Measurements from ENCODE around the gene CLEC3A.

CLEC3A gene

GRCh38 chr16:78072275-78072674 is 49.9 kb downstream of the CLEC3A start (continued):
- no peak for TF ChIP-seq ZNF24 (tag by site-specific recombination; IDR thresholded peaks at IDR 0.05)
- TF ChIP-seq ZNF530 (tag by site-specific recombination; IDR thresholded peaks at IDR 0.05; ENCODE audit: low read depth), result no peak
- TF ChIP-seq KLF17 (tag by site-specific recombination; IDR thresholded peaks at IDR 0.05), result no peak
- no peak for TF ChIP-seq ZNF174 (tag by site-specific recombination; IDR thresholded peaks at IDR 0.05)
- TF ChIP-seq YY2 (tag by site-specific recombination; IDR thresholded peaks at IDR 0.05), result no peak
- no peak for TF ChIP-seq ZNF132 (tag by site-specific recombination; IDR thresholded peaks at IDR 0.05; ENCODE audit: borderline replicate concordance)
- TF ChIP-seq KLF8 (tag by site-specific recombination; IDR thresholded peaks at IDR 0.05), result no peak
- TF ChIP-seq, protein P1, sequence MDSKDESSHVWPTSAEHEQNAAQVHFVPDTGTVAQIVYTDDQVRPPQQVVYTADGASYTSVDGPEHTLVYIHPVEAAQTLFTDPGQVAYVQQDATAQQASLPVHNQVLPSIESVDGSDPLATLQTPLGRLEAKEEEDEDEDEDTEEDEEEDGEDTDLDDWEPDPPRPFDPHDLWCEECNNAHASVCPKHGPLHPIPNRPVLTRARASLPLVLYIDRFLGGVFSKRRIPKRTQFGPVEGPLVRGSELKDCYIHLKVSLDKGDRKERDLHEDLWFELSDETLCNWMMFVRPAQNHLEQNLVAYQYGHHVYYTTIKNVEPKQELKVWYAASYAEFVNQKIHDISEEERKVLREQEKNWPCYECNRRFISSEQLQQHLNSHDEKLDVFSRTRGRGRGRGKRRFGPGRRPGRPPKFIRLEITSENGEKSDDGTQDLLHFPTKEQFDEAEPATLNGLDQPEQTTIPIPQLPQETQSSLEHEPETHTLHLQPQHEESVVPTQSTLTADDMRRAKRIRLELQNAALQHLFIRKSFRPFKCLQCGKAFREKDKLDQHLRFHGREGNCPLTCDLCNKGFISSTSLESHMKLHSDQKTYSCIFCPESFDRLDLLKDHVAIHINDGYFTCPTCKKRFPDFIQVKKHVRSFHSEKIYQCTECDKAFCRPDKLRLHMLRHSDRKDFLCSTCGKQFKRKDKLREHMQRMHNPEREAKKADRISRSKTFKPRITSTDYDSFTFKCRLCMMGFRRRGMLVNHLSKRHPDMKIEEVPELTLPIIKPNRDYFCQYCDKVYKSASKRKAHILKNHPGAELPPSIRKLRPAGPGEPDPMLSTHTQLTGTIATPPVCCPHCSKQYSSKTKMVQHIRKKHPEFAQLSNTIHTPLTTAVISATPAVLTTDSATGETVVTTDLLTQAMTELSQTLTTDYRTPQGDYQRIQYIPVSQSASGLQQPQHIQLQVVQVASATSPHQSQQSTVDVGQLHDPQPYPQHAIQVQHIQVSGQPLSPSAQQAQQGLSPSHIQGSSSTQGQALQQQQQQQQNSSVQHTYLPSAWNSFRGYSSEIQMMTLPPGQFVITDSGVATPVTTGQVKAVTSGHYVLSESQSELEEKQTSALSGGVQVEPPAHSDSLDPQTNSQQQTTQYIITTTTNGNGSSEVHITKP (tag by site-specific recombination; IDR thresholded peaks at IDR 0.05), result no peak
- no peak for TF ChIP-seq ZNF548 (tag by site-specific recombination; IDR thresholded peaks at IDR 0.05)
- no peak for TF ChIP-seq MEIS1 (CRISPR knock-in tag; IDR thresholded peaks at IDR 0.05; ENCODE audit: borderline replicate concordance)

- Histone ChIP-seq H3K4me3 (ENCODE audit: low read depth, low read length) (no peak overlapping the region), H3K9me3 (ENCODE audit: control insufficient read depth, insufficient read depth, low read depth, low read length) (no peaks in the 10 kb centered on the region), H3K4me1 (ENCODE audit: control insufficient read depth, insufficient read depth, low read length) (no peaks in the 10 kb centered on the region), H3K27ac (ENCODE audit: extremely low read depth, low read depth, low read length) (no peak overlapping the region), H3K36me3 (ENCODE audit: control insufficient read depth in 2 of 2, insufficient read depth in 1 of 2, low read length in 2 of 2) (no peaks in the 10 kb centered on the region)
- CTCF ChIA-PET, result no interaction called here
- POLR2A ChIA-PET, result no interaction called here
- TF ChIP-seq SCRT2 (tag by site-specific recombination; IDR thresholded peaks at IDR 0.05), result peak; percentile 35; the same call in 1 of the 2 replicates
- TF ChIP-seq TCF7L2 (IDR thresholded peaks at IDR 0.05; ENCODE audit: borderline replicate concordance, low read depth, low read length), result no peak
Measured at GRCh38 chr16:78075800-78076199, 53.5 kb downstream of the CLEC3A start.

- TF ChIP-seq ZNF23 (tag by site-specific recombination; IDR thresholded peaks at IDR 0.05; ENCODE audit: borderline replicate concordance), result no peak
- TF ChIP-seq ZNF140 (tag by site-specific recombination; IDR thresholded peaks at IDR 0.05), result no peak
- no peak for TF ChIP-seq ZNF449 (tag by site-specific recombination; IDR thresholded peaks at IDR 0.05)
- H3K27ac ChIP-seq (ENCODE audit: extremely low read depth, low read depth, low read length), result no peak overlapping the region
- ChIA-PET CTCF (no interaction called here), POLR2A (no interaction called here)
- H3K4me3 ChIP-seq (ENCODE audit: low read depth, low read length), result no peak overlapping the region
- H3K36me3 ChIP-seq (ENCODE audit: control insufficient read depth in 2 of 2, insufficient read depth in 1 of 2, low read length in 2 of 2), result no peaks in the 10 kb centered on the region
- H3K9me3 ChIP-seq (ENCODE audit: control insufficient read depth, insufficient read depth, low read depth, low read length), result no peaks in the 10 kb centered on the region
- no peaks in the 10 kb centered on the region for H3K4me1 ChIP-seq (ENCODE audit: control insufficient read depth, insufficient read depth, low read length)
Measured at GRCh38 chr16:78081341-78081740, 59.0 kb downstream of the CLEC3A start.
